Measurements from ENCODE around the gene CFAP65.
A peak's percentile ranks its signal among the peaks of the same experiment; 100 is the strongest.

Gene CFAP65

DNA sequence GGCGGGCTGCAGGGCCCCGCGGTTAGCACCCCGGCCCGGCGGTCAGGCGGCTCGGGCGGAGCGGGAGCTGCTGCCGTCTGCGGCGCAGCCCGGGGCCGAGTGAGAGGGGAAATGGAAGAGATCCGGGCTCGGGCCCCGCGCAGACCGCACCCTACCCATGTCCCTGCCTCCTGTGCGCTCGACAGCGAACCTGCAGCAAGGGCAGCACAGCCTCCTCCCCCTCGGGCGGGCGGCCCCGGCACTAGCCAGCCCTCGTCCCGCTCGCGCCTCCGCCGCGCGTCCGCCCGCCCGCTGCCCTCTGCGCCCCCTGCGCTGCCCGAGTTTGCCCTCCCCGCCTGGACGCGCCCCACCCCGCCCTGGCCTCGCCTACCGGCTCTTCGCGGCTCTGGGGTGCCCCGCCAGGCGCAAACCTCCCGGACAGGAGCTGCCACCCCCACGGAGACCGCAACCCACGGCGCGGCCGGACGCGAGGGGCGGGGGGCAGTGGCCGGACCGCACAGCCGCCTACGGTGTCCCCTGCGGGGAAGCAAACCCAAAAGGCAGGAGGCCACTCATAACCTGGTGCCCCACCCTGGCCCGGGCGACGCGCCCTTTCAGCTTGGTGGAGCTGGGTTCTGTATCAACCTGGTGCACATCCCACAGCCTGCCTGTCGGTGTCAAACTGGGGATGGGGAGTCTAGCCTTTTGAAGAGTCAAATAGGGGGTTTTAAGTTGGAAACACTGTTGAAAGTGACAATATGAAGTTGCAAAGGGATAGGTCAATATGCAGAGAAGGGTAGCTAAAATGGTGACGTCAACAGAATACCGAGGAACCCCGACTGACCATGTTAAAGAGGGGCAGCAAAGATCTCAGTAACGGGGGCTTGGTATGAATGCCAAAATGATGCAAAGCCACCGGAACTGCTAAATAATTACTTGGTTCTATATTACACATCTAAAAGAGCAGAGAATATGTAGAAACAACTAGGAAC is 19.8 kb upstream of the CFAP65 start, which contains the start of gene IHH:
TSS of gene IHH (minus strand) at position 101 of the 971 bp plus-strand sequence. CDS start 454 bp downstream, outside the sequence.
- DNase-seq, result no peak

DNA sequence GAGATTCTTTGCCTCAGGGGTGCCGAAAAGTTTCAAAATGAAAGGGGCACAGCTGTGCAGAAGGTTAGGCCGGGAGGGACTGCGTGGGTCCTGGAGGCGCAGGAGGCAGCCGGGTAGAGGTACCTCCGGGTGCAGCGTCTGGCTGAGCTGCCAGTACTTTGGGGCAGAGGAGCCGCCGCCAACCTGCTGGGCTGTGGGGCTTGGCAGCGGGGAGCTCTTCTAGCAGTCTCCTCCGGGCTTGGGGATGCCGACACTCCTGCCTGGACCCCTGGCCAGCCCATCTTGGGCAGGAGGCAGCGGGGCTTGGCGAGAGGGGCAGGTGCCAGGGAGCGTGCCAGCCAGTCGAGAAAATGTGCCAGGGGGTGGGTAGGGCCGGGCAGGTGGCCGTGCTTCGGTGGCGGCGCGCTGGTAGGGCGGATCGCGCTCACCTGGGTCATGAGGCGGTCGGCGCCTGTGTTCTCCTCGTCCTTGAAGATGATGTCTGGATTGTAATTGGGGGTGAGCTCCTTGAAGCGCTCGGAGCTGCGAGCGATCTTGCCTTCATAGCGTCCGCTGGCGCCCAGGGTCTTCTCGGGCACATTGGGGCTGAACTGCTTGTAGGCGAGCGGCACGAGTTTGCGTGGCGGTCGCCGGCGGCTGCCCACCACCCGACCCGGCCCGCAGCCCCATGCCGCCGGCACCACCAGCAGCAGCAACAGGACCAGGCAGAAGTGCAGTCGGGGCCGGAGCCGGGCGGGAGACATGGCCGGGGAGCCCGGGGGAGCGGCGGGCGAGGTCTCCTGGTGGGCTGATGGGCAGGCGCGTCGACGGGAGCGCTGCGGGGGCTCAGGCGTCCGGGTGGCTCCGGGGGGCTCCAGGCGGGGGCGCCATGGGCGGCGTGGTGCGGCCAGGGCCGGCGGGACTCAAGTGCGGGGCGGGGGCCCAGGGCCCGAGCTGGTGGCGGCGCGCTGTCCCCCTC is 18.7 kb upstream of the CFAP65 start:
- no peak for DNase-seq

DNA sequence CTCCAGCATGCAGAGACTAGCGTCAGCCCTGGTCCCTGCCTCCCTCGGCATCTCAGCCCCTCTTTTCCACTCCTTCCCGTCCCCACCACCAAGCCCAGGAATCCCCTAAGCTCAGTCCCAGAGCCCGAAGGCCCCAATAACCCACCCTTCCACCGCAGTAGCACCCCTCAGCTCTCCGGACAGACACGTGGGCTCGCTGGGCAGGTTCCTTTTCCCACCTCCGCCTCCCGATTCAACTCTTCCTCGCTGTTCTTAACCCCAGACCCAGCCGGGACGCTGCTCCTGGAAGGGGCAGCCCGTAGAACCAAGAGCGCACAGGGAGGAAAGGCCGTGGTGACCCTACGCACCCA is 18.0 kb upstream of the CFAP65 start:
- no peak for DNase-seq

DNA sequence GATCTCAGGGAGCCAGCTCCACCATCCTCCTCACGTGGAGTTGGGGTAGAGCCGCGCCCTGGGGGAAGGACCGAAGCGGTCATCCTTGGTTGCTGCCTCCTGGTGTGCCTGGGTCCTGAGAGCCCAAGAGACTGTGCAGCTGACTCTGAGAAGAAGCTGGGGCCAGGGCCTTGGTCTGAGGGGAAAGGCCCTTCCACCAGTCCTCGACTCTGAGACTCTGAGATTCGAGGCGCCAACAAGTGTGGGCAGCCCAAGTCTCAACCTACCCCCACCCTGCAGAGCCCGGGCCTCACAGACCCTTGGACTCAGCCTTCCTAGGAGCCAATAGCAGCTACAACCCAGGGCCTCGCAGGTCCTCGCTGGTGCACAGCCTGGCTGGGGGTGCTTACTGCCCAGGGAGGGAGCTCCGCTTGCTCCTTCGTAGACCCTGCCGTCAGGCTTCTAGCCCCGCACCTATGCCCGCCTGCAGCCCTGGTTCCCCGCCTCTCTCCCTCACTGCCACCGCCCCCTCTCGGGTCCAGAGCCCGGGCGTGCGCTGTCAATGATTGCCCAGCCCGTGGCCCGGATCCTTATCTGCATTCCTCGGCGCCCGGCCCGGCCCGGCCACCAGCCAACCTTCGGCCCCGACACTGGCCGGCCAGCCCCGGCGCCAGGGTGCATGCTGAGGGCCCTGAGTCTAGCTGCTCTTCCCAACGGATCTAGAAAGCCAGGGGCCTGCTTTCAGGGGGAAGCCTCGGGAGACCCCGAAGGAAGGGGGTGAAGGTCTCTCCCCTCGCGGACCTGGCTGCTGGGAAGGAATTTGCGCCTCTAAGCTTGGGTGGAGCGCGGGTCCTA is 17.4 kb upstream of the CFAP65 start:
- DNase-seq, result no peak

DNA sequence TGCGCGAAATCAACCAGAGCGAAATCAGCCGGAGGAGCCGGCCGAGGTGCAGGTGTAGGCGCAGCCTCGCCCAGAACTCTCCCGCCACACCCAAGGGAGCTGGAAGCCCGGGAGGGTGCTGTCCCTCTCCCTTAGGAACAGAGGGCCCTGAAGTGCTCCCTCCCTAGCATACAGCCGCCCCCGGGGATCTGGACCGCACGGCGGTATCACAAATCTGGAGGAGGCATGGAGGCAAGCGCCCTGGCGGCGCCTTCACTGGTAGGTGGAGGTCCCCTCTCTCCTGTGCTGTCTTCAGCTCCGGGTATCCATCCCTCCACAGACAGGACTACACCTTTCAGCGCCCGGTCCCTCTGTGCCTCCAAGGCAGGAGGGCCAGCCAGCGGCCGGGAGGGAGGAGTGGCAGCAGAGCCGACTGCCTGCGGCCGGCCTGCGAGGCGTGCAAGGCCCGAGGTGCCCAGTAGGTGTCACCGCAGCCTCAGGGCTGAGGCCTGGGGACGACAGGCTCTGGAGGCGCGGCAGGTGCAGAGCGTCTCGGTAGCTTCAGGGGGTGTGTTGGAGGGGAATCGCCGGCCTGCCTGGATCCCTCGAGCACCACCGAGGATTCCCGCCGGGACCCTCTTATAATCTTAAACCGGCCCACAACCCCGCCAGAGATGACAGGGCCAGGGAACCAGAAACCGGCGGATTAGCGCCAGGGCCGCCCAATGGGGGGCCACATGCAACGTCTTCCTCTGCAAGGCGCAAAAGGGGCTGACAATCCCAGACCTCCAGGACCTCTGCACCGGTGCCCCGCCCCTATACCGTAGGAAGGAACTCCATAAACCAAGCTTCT is 16.6 kb upstream of the CFAP65 start:
- peak; percentile 80 for DNase-seq

DNA sequence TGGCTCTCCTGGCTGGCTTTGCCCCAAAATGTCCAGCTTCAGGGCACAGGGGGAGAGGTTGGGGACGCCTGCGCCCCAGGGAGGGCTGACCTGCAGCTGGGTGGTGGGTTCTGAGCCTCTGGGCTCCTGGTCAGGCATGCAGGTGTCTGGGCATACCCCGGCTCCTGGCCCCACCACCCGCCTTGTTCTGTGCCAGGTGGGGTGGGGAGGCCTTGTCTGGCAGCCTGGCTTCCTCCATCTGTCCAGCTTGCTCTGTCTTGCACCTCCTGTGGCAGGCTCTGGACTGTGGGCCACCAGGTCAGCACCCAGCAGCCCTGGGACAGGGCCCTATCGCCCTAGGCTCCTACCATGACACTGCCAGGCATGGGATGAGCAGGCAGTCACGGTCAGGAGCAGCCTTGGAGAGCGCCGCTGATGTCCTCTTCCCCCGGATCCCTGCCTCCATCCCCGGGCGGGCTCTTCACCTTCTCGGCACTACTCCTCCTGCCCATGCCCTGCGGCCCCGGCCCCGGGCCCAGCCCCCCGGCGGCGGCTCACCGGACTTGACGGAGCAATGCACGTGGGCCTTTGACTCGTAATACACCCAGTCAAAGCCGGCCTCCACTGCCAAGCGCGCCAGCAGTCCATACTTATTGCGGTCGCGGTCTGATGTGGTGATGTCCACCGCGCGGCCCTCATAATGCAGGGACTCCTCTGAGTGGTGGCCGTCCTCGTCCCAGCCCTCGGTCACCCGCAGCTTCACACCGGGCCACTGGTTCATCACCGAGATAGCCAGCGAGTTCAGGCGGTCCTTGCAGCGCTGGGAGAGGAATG is 15.8 kb upstream of the CFAP65 start:
- no peak for DNase-seq

DNA sequence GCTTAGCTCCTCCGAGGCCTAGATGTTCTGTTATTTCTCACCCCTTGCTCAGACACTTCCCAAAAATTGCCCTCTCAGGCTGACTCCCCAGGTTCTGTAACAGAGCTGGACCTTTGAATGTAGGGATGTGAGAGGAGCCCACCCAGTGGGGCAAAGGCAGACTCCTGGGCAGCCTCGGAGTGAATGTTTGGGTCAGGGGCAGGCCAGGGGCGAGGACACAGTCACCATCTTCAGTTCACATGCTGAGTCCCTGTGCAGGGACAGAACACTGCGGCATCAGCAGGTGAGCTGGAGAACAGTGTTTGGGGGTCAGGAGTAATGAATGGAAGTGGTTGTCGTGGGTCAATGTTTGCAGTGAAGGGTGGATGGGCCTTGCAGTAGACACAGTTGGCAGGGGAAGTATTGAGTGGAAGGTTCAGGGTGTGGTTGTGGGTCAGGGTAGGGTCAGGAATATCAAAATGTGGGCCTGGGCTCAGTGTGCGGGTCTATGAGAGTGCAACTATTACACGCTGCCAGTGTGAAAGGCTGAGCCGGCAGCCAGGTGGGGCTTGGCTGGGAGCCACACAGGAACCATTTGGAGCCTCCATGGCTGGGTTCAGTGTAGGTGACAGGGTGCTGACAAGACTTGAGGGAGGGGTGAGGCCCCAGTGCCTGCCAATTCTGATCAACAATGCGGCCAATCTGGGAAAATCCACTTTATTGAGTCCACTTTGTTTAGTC is 15.0 kb upstream of the CFAP65 start:
- no peak for DNase-seq

DNA sequence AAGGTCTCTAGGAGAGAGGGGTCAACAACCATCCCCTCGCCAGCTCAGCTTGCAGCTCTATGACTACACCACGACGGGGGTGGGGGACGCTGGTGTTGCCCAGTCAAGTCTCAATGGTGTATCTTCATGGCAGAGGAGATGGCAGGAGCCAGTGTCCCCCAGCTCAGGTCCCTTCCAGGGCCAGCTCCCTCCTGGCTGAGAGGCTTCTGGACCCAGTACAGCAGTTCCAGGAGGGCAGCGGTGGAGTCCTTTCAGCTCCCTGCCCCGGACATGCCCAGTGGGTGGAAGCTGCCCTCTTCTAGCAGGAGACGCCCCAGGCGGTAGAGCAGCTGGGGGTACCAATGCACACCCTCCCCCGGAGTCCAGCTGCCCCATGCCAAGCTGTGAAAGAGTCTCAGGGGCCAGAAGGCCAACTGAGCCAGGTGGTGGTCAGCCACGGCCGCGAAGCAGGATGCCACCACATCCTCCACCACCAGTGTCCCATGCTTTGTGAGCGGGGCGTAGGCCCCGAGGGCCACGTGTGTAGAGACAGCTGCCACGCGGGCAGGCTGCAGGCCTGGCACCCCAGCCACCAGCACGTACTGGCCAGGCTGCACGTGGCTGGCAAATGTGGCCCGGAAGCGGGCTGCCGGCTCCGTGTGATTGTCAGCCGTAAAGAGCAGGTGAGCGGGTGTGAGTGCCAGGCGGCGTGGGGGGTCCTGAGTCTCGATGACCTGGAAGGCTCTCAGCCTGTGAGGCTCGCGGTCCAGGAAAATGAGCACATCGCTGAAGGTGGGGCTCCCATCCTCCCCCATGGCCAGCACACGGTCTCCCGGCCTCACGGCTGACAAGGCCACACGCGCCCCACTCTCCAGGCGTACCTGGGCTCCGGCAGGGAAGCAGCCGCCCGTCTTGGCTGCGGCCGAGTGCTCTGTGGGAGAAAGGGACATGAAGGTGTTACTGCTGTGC is 13.9 kb upstream of the CFAP65 start:
- no peak for DNase-seq

DNA sequence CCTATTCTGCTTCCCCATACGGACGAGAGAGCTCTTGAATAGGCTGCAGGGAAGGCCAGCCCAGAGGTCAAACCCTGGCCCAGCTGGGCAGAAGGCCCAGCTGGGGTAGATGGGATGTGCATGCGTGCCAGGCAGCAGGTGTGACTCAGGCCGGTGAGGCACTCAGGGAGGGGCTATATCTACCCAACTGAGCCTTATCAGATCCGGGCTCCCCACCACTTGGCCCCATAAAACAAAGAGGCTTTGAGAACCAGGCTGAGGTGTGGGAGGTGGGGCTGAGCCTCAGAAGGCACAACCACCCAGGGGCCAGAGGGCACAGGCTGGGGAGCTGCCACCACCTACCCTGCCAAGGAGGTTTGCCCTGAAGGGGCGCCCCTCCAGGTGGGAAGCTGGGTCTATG is 8.0 kb upstream of the CFAP65 start:
- no peak for DNase-seq

DNA sequence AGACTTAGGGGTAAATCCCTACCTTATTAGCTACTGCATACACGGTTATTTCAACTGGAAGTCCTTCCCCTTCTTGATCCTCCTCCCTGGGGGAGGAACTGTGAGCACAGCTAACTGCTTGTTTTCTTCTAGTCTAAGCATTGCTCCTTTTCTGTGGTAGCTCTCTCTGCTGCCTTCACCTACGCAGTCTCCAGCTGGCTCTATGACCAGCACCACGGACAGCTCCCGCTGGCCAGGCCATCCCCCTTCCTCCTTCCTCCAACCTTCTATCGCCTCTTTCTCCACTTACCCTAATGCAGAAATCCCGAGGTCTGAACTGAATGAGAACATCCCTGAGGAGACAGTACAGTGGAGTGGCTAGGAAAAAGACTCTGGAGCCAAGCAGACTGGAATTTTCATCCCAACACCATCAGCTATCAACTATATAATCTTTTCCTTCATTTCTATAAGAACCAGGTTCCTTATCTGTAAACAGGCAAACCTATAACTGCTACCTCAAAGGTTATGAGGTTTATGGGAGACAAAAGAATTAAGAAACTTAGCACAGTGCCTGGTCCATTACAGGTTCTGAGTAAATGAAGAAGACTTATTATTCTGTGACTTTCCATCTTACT is 4.7 kb upstream of the CFAP65 start:
- DNase-seq, result no peak

DNA sequence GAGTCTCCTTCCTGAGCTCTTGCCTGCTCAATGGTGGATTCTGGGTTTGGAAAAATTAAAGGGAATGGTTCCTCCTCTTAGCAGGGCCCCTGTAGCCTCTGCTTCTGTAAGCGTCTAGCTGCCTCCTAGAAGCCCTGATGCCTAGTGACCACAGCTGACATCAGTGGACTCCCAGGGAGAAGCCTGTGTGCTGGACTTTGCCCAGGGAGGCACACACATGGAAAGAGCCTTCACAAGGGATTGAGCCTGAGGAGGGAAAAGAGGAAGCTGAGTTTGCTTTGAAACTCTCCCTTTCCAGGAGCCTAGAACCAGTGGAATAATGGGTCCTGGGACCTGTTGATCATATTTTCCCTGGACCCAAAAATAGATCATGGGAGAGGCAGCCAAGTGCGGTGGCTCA is 1.4 kb upstream of the CFAP65 start:
- no peak for DNase-seq

DNA sequence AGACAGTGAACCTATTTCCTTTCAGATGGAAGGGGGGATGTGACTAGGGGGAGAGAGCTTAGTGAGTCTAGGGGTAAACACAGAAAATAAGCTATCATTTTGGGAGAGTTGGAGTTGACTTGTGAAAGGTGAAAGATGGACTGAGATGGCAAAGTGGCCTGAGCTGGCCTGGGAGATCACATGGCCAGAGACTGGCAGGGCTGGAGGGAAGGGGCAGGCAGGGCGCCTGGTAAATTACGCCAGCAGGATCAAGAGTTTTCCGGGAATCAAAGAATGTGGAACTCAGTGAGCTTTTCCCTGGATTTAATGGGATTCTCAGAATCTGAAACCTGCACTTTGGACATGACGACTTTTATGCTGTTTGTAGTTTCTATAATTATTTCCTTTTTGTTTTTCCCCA is 841 bp upstream of the CFAP65 start:
- DNase-seq, result no peak

DNA sequence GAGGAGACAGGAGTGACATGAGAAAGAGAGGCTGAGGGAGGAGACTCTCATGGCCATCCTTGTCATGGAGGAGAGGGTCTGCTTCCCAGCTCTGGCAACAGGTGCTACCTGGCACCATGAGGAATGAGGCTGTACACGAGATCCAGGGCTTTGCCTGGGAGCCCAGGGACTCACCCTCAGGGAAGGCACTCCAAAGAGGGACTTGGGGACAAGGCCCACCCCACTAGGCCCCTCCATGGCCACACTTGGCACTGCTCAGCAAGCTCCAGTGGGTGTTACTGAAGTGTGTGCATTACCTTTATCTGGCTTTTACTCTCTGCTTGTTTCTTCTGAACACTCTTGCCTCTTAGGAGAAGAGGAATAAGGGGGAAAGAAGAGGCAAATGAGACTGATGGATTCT is 2.7 kb downstream of the CFAP65 start:
- no peak for DNase-seq

DNA sequence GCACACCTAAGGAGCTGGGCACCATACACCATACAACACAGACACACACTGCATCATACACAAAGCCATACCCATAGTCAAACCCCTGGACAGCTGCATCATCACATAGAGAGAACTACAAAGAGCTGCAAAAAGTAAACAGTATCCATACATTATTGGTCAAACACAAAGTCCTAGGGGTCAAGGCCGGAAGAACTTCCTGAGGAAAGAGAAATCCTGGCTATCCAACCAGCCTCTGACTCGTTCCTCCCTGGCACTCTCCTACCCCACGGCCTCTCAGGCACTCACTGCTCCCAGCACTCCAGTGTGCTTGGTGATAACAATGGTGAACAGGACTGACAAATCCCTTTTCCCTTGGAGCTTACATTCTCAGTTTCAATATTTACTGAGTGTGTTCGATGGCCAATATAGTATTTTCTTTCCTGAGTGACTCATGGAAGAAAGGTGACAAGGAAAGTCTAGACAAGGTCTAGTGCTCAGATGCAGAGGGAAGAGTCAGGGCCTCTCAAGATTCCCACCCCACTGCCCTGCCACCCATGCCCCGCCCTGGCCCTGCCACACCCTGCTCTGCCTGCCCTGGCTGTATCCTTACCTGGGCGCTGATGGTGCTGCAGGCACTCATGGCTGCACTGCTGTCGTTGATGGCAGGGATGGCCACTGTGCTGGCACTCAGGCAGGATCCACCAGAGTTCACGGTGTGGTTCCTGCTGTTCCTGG is 3.4 kb downstream of the CFAP65 start:
- no peak for DNase-seq

DNA sequence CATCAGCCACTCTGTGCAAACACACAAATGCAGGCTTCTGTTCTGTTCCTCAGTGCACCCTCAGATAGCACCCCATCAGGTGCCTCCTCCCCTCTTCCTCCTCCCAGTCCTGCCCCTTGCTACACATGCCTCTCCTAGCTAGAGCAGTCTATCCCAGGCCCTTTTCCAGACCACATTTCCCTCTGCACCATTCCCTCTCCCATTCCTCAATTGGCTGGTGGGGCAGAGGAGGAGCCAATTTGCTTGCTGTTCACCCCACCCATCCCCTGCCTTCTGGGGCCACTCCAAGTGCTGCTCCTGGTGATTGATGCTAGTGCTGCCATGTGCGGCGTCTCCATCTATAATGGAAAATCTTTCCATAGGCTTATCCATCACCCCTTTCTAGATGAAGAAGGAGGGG is 5.4 kb downstream of the CFAP65 start:
- no peak for DNase-seq

DNA sequence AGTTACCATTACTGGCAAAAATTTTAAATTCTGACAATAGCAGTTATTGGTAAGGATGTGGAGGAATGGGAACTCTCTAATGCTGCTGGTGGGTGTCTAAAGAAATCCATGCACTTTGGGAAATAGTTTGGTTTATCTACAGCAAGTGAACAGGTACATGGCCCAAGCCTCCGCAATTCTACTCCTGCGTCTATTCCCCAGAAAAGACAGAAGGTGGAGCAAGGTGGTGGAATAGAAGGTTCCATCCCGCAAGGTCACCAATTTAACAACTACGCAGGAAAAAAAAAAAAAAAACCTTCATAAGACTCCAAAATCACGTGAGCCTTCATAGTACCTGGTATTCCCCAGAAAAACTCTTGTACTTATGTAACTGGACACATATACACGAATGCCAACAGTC is 6.5 kb downstream of the CFAP65 start:
- DNase-seq, result no peak

DNA sequence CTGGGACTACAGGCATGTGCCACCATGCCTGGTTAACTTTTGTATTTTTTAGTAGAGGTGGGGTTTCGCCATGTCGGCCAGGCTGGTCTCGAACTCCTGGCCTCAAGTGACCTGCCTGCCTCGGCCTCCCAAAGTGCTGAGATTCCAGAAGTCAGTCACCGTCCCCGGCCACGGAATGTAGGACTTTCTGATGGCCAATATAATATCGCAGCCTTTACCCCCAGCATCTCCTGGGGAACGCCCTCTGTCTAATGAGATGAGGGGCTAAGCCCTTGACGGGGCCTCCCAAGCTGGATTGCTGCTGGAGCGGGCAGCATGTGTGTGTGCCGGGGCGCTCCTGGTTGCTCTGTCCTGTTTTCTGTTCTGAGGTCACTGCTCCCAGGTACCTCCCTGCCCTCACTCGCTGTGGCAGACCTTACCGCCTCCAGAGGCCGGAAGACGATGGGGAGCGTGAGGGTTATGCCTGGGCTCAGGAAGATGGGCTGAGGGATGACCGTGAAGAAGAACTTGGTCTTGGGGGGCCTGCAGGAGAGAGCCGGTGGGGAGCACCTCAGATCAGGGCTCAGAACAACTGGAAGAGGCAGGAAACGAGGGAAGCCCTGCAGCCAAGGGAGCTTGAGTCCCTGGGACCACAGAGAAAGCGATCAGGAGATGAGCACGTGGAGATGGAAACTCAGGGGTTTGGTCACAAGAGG is 9.1 kb downstream of the CFAP65 start:
- no peak for DNase-seq

Measured in CD4-positive, alpha-beta T cell treated with Interleukin-12 subunit alpha and Interleukin-12 subunit beta, for 1 hour (primary cell).